DMS153 treated with DMSO at 0.1 percent for 48 hours (cell line): ENCODE measurements around the gene NRAP.

Experiments used
- DNase-seq: peaks from one replicate; lab custom pipeline; 2025; ENCODE audit not compliant: unreplicated experiment; lab: John Stamatoyannopoulos, UW

NRAP gene

DNA sequence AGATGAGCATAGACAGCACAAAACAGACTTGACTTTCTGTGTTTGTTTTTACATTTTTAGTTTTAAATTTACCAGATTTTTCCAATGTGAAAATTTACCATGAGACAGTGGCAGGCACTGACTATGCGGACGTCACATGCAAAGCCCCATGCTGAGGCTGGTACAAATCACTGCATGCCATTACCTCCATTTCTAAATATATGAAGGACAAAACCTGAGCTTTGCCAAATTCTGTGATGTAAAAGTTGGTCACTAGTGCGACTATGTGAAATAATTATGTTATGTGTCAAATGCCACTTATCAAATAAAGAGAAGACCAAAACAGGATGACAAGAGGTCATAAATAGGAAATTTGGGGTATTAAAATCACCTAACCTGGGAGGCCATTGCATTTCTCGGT lies 22.1 kb downstream of the NRAP start:
- DNase-seq, result no peak

DNA sequence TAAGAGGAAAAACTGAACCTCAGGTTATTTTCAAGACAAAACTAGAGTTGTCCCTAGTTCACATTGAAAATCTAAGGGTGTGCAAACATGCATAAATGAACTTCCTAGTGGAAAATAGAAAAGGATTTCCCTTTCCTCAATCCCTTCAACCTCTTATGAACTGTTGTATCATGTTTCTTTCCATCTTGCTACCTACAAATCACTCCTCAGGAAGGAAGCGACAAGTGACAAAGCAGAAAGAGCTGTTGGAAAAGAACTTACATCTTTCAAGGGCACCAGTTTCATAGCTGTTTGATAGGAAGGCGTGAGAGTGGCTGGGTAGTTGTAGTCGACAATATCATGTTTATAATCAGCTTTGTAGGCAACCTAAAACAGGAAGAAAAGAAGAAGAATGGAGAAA lies 23.9 kb downstream of the NRAP start:
- no peak for DNase-seq

DNA sequence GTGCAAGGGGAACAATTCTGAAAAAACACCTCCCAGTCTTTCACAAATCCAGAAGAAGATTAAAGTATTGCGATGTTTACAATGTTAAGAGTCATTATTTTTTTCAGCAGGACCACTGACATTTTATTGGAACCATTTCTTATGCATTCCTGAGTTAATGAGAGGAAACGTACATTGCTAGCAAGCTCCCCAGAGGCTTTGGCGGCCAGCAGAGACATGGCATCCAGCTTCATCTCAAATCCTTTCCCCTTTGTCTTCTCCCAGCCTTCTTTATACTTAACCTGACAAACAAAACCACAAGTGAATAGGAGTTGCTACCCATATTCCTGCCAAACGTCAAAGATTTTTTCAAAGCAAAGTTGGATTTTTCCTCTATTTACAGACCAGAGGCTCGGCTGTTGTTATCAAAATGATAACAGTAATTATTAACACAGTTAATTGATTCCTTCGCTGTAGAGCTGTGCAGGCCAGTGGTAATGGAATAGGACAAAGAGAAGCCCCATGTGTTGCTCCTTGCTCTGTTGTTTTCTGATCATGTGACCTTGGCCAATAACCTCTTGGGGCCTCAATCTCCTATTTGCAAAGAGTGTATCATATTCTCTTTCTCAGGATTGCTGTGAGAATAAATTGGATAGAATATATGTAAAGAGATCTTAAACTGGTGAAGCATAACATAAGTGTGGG lies 32.0 kb downstream of the NRAP start:
- no peak for DNase-seq

DNA sequence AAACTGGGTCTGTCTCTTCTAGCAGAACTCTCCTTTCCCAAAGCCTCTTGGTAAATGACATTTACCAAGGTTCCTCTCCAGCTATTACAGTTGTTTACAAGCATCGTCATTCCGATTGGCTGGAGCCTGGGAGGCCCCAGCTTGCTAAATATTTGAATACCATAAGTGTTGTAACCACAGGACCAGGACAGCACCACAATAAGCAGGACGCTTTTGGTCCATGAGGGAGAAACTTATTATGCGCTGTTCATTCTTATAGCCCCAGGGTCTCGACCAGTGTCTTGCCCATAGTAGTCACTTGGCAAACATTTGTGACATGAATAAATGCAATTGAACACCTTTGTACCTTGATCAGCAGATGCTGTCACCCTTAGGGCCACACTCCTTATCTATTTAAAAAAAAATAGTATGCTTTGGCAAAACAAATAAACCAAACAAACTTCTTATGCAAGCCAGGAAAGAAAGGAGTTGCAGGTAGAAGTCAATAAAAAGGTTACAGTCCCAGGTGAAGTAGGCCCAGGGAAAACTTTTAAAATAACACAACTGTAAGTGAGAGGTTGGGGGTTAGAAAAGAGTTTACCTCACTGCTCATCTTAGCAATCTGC lies 32.8 kb downstream of the NRAP start:
- no peak for DNase-seq

DNA sequence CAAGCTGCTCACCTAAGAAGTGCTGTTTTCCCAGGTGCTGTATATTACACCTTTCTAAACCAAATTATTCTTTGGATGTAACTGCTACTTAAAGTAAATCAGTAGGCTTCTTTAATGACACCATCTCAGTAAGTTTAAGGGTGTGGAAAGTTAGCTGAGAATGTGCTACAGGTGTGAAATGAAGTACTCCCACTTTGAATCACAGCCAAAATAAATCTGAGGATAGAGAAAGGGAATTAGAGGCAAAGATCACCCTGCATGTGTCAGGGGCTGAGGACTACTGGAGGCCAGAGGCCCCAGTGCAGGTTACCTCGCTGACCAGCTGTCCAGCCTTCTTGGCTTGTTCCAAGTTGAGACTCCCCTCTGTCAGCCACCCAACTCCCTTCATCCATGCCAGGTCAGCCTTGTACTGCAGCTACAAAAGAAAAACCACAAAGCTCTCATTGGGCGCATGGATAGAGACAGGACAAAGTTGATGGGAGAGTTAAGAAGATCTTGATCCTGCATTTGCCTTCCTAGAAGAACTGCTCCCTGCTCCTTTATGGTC lies 35.2 kb downstream of the NRAP start:
- no peak for DNase-seq

DNA sequence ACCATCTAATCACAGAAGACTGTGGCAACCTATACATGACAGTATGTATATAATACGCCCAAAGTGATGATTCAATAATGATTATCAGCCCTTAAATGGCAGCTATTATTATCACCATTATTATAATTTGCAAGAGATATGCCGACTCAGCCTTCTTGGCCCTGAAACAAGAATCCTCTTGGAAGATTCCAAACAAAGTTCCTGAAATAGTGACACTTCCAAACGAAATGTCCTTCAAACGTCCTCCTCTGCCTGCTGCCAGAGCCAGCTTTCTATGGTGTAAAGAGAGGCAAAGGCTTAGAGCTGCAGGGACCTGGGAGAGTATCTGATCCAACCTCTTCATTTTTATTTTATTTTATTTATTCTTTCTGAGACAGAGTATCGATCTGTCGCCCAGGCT lies 36.0 kb downstream of the NRAP start:
- DNase-seq, result no peak

DNA sequence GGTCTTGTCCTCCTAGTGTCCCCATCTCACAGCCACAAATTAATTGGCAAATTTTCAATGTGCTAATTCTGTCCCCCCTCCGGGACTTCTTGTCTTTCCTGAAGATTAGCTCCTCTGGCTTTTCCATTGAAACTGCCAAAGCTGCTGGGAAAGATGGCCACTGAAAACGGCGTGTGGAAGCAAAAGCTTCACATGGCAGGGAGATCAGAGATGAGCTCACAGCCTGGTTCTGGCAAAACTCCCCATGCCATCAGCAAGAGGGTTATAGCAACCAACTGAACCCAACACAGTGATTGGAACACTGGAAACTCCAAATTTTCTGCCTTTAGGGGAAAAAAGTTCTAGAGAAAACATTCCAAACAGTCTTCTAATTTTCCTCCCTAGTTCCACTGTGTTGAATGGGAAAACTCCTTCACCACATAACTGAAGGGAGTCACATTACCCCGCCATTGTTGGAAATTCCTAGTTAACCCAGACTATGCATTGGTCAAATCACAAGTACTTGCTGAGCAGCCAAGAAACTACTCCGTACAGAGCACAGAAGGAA lies 37.0 kb downstream of the NRAP start:
- no peak for DNase-seq

DNA sequence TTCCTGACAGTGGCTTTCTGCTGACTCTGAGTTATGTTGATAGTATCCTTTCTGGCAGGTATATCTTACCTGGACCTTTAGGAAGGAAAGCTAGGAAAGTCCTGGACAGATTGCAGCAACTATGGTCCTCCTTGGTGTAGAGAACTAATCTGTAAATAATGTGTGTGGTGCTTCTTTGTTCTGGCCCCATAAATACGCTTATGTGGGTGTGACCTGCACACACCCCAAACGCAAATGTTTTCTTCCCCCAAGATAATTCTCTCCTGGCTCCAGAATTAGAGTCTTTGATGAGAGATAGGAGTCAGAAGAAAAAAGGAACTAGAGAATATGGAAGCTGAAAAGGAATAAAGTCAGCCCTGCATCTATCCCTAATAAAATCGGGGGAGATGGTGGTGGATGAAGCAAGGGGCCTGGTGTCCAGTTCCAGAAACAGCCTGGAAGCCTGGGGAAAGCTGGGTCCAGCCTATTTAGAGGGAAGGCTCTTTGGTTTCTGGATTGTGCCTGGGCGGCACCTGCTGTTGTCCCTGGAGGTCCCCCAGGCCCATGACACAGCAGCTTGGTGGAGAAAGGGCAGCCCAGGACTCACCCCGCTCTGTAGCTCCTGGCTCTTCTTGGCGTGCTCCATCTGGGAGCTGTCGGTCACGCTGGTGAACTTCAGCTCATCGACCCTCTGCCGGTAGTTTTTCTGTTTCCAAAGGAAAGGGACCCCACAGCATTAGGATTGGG lies 38.2 kb downstream of the NRAP start:
- no peak for DNase-seq

DNA sequence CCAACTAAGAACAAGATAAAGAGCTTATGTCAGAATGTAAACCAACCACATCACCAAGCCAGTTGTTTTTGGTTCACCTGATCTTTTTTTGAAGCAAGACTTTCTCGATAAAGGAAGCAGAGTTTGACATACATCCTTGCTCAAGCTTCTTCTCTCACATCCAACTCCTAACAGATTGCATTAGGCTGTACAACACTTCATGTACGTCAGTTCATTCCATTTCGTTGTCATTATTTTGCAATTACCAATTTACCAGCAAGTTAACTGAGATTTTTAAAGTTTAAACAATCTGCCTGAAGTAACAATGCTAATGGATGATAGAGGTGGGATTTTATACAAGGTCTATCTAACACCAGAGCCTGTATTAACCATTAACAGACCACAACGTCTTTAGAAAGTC lies 41.0 kb downstream of the NRAP start:
- DNase-seq, result no peak

DNA sequence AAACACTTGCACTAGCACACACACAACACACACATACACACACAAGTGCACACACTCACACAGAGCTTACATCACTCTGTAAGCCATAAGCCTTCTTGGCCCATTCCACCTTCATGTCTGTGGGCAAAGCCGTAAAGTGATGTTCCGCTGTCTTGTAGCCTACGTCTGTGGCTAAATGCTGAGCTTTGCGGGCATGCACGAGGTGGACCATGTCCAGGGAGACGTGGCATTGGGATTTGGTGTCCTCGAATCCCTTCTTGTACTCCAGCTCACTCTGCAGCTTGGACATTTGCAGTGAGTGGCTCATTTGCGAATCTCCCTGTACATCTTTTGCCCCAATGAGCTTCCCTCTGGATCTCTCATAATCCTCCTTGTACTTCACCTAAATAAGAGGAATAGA lies 42.0 kb downstream of the NRAP start:
- no peak for DNase-seq

DNA sequence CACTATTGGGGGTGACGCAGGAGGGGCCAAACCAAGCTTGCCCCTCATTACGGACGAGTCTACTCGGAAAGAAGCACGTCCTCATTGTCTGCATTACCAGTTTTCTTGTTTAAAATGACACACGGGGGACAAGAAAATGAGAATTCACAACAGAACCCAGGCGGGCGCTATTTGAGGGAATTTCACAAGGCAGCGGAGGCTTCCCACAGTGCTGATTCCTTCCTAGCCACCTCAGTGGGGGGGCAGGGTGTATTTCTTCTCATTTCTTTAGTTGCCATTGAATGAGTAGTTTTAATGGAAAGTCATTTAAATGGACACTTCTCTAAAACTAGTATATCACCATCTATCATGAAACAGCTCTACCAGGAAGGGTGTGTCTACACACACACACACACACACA lies 42.9 kb downstream of the NRAP start:
- DNase-seq, result no peak

DNA sequence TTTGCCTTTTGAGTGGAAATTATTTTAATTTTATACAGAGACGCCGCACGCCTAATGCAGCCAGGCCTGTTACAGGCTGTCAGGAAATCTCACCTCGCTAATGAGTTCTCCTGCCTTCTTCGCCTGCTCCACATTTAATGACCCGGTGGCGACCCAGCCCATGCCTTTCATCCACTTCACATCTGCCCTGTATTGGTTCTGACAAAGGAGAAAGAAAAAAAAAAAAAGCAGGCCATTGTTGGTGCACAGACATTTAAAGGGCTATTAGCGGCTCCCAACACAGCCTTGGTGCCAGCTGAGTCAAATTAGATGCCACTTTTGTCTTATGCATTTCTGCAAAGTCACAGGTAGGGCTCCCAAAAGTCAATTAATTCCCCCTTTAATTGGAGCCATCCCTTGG lies 43.3 kb downstream of the NRAP start:
- no peak for DNase-seq

DNA sequence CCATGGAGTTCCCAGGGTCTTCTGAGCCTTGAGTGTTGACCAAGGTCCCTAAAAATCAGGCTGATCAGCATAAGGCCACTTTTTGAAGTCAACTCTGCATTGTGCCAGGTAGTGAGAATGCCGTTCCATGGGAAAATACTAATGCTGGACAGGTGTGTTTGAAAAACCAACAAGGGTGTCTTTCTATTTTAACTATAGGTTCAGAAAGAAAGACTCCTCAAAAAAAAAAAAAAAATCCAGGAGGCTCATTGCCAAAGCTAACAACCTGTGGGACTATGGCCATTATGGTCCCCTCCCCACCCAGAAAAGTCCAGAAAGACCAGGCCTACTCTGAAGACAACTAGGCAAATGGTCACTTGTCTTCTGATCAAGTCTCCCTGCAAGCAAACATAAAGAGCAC lies 44.4 kb downstream of the NRAP start:
- no peak for DNase-seq

DNA sequence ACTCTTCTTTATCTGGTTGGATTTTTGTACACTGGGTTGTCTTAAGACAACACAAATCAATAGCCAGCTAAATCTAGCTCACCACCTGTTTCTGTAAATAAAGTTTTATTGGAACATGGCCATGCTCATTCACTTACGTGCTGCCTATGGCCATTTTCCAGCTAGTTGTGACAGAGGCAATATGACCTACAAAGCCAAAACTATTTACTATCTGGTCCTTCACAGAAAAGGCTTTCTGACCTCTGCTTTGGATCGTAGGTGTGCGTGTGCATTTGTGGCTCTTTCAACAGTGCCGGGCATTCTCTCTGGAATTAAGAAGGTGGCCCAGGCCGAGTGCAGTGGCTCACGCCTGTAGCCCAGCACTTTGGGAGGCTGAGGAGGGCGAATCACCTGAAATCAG lies 45.5 kb downstream of the NRAP start:
- no peak for DNase-seq

DNA sequence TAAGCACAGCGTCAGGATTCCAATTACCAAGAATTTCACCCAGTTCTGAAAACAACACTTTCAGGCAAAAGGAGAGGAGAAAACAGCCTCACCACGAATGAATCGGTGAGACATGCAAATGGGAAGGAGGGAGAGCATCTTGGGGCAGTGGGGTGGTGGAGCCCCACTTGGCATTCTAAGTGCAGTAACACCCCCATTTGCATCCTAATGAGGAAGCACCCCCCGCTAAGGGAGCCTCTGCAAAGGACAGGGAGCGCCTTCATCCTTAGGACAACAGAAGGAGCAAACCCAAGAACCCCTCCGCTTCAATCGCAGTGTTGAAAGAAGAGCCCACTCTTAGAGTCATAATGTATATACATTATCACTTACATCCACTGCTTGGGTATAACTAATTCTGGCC lies 46.8 kb downstream of the NRAP start:
- no peak for DNase-seq

DNA sequence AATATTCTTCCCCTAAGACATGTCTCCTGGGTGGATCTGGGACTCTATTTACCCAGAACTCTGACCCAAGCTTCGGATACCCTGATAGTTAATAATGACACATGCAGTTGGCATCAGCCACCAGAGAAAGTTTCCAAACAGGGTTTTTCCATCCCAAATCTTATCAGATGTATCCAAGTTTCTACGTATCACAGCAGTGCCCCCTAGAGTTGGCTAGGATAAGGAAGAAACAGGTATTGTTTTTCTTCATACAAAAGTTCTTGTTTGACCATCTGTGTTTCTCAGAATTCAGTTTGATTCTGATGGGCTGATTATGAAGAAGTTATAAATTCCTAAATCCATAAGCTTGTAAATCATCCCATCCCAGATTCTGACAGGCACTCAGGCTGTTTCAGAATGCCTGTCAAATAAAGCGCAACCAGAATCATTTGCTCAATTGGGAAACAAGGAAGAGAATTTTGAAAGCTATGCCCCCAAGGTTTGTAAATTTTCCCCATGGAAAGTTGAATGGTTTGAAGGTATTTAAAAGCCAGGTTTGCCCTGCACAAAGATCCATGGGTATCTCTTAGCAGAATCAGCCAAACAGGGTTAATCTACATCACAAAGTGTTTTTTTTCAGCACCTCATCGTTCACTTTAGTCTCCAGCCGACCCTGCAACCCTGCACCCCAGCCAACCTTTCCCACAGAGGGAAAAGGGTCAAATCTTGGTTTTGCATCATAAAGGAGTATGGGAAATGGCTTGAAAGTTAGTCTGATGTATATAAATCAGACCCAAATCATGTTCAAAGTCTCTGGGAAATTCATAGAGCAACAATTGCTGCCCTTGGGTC lies 47.4 kb downstream of the NRAP start:
- DNase-seq, result no peak

DNA sequence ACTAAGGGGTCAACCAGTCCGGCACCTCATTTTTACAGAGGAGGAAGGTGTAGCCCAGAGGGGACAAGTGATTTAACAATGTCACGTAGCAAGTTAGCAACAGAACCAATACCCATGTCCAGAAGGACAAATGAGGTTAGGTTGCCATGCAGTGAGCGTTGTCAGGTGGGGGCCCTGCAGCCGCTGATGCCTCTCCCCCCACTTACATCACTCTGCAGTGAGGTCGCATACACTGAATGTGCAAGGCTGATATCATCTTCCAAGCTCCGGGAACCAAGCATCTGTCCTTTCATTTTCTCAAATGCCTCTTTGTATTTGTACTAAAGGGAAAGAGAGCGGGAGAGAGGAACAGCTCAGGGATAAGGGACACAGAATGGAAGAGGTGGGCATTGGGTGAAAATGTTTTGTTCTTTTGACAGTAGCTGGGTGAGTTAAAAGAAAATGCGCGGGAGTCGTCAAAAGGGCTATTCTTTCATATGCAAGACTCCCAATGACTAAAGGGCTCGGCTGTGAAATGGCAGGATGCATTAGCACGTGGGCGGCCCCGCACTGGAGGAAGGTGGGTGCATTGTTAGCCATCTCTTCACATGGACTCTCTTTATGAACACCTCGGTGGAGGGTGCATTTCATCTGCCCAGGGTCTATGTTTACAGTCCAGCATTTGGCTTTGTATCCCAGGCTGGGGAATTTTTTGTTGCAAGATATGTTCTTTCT lies 49.7 kb downstream of the NRAP start:
- DNase-seq, result no peak

DNA sequence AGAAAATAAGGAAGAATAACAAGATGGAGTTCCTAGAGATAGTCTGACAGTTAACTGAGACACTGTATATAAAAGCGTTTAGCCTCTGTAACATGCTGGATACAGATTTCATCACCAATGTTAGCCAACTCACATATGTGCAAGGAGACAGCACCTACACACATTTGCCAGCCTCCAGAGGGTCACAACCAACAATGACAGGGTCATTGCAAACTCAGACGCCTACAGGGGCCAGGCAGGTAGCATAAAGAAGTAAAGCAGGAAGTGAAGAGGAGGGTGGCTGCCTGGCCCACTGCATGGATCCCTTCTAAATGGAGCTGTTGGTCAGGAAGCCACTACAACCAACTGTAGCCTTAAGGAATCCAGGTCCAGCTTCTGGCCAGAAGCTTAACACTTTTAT lies 50.4 kb downstream of the NRAP start:
- no peak for DNase-seq

DNA sequence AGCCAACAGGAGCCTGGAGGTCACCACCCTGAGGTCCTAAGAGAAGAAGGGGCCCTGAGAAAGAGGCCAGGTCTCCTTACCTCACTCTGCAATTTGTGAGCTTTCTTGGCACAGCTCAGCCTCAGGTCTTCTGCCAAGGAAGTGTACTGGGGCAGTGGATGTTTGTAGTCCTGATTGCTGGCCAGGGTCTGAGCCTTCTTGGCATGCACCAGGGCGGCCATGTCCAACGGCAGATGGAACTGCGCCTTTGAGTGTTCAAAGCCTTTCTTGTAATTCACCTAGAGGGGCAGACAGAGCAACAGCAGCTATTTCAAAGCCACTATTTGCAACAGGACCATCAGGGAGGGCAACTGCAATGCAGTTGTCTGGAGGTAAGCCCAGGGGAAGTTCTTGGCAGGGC lies 51.7 kb downstream of the NRAP start:
- no peak for DNase-seq
